Neural progenitor cell (in vitro differentiated cells): ENCODE results near the gene RFX8.

Experiments
- CTCF ChIP-seq: fragments of 200-600 bp; sonication (generic); IDR thresholded peaks from 2 replicates; pipeline ENCODE4 v1.5.1; 2017; ENCODE audit warnings: antibody characterized with exemption, mild to moderate bottlenecking
- EZH2 ChIP-seq: fragments of 200-600 bp; sonication (generic); IDR thresholded peaks from 2 replicates; pipeline ENCODE4 v1.6.1; 2017; ENCODE audit warnings: antibody characterized with exemption, mild to moderate bottlenecking, moderate library complexity
- EZH2phosphoT487 ChIP-seq: fragments of 200-600 bp; sonication (generic); IDR thresholded peaks from 2 replicates; pipeline ENCODE4 v1.6.1; 2017; ENCODE audit warnings: antibody characterized with exemption

DNA sequence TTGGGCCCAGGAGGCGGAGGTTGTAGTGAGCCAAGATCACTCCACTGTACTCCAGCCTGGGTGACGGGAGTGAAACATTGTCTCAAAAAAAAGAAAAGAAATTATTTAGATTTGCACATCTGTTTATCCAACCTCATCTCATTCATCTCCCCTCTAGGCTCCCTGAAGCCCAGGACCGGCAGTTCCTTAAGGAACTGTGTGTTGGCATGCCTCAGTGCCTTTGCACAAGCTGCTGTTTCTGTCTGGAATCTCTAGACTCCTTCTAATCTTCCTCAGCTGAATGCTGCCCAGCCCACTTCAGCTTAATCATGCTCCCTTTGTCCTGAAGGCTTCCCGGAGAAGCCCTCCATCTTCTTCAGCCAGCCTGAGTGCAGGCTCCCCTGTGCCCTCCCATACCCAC lies 10.9 kb upstream of the RFX8 start:
- no peak for TF ChIP-seq CTCF
- TF ChIP-seq EZH2phosphoT487: no peak
- TF ChIP-seq EZH2: no peak
